ENCODE measurements around the gene LZTR1.
"Not testable (repeated sequence)": the region's sequence is repeated elsewhere in the genome, so short reads cannot be mapped to it uniquely, and the experiment has no call there.

LZTR1 gene

GRCh38 chr22:20981787-20982562, at the start of gene LZTR1:
TSS of gene LZTR1 (plus strand) at chr22:20982297. CDS start at chr22:20982372, 75 bp downstream.
- Histone ChIP-seq H3K36me3 (replicated peaks; ENCODE audit: insufficient read depth, low read length) (no peaks in the 10 kb centered on the region), H4K20me1 (ENCODE audit: insufficient read depth, low read length) (no peaks in the 10 kb centered on the region), H3K4me1 (ENCODE audit: low read length) (peaks cover 13% of the 10 kb centered on the region; the same call in 1 of the 2 replicates), H3K9me3 (replicated peaks; ENCODE audit: insufficient read depth, low read length) (no peaks in the 10 kb centered on the region), H3K4me3 (ENCODE audit: low read length) (peak within 1 kb of the TSS; percentile 76), H3K27ac (ENCODE audit: low read length) (peak within 1 kb of the TSS; percentile 62; the same call in 1 of the 2 replicates), H3K9me2 (replicated peaks; ENCODE audit: insufficient read depth, low read length) (no peaks in the 10 kb centered on the region), H3K9ac (ENCODE audit: low read length) (peak within 1 kb of the TSS; percentile 74), H3K27me3 (replicated peaks; ENCODE audit: insufficient read depth, low read length) (peaks cover 9% of the 10 kb centered on the region; the same call in 1 of the 2 replicates), H3K79me2 (ENCODE audit: low read length) (peaks cover 17% of the 10 kb centered on the region), H2AFZ (ENCODE audit: low read length) (peak within 1 kb of the TSS; percentile 76), H3F3A (ENCODE audit: insufficient read depth, low read length) (no peaks in the 10 kb centered on the region), H3K4me2 (ENCODE audit: low read depth, low read length) (peak within 1 kb of the TSS; percentile 90)
- no peak for TF ChIP-seq EZH2 (optimal IDR thresholded peaks at IDR 0.05; ENCODE audit: low read depth, low read length)
- no peak for TF ChIP-seq EZH2phosphoT487 (IDR thresholded peaks at IDR 0.05; ENCODE audit: low read length)
- peak; percentile 60 for TF ChIP-seq CTCF (IDR thresholded peaks at IDR 0.05; ENCODE audit: low read length)
- peak; percentile 84 for DNase-seq

- Histone ChIP-seq H3K9me3 (replicated peaks; ENCODE audit: insufficient read depth, low read length) (no peaks in the 10 kb centered on the region), H3K4me2 (ENCODE audit: low read depth, low read length) (no peak overlapping the region), H3K79me2 (ENCODE audit: low read length) (peaks cover 98% of the 10 kb centered on the region), H3K4me3 (ENCODE audit: low read length) (no peak overlapping the region), H4K20me1 (ENCODE audit: insufficient read depth, low read length) (peaks cover 69% of the 10 kb centered on the region), H3K9ac (ENCODE audit: low read length) (no peak overlapping the region), H3K36me3 (replicated peaks; ENCODE audit: insufficient read depth, low read length) (0 out of 2 replicates have a peak, but pooled peaks cover 8% of the 10 kb centered on the region), H2AFZ (ENCODE audit: low read length) (no peak overlapping the region), H3K27me3 (replicated peaks; ENCODE audit: insufficient read depth, low read length) (no peaks in the 10 kb centered on the region), H3K4me1 (ENCODE audit: low read length) (no peaks in the 10 kb centered on the region), H3K27ac (ENCODE audit: low read length) (no peak overlapping the region), H3F3A (ENCODE audit: insufficient read depth, low read length) (no peaks in the 10 kb centered on the region), H3K9me2 (replicated peaks; ENCODE audit: insufficient read depth, low read length) (no peaks in the 10 kb centered on the region)
- TF ChIP-seq CTCF (IDR thresholded peaks at IDR 0.05; ENCODE audit: low read length) (no peak), EZH2phosphoT487 (IDR thresholded peaks at IDR 0.05; ENCODE audit: low read length) (no peak), EZH2 (optimal IDR thresholded peaks at IDR 0.05; ENCODE audit: low read depth, low read length) (no peak)
- no peak for DNase-seq
Measured at GRCh38 chr22:20933910-20934309, 48.2 kb upstream of the LZTR1 start.

- peaks cover 99% of the 10 kb centered on the region for H3K79me2 ChIP-seq (ENCODE audit: low read length)
- not testable (repeated sequence) for H3K9ac ChIP-seq (ENCODE audit: low read length); H3K27me3 ChIP-seq (replicated peaks; ENCODE audit: insufficient read depth, low read length); H3K27ac ChIP-seq (ENCODE audit: low read length); H3K9me2 ChIP-seq (replicated peaks; ENCODE audit: insufficient read depth, low read length); H3K36me3 ChIP-seq (replicated peaks; ENCODE audit: insufficient read depth, low read length); H3K4me1 ChIP-seq (ENCODE audit: low read length); H3F3A ChIP-seq (ENCODE audit: insufficient read depth, low read length); DNase-seq; H3K4me3 ChIP-seq (ENCODE audit: low read length); H3K9me3 ChIP-seq (replicated peaks; ENCODE audit: insufficient read depth, low read length); H2AFZ ChIP-seq (ENCODE audit: low read length); H3K4me2 ChIP-seq (ENCODE audit: low read depth, low read length)
- peaks cover 70% of the 10 kb centered on the region for H4K20me1 ChIP-seq (ENCODE audit: insufficient read depth, low read length)
Measured at GRCh38 chr22:20935049-20935448, 47.0 kb upstream of the LZTR1 start.

GRCh38 chr22:20935780-20936539, 46.1 kb upstream of the LZTR1 start:
- H3K9me3 ChIP-seq (replicated peaks; ENCODE audit: insufficient read depth, low read length); H3K4me1 ChIP-seq (ENCODE audit: low read length); H3K9ac ChIP-seq (ENCODE audit: low read length); H3K4me3 ChIP-seq (ENCODE audit: low read length); H3K9me2 ChIP-seq (replicated peaks; ENCODE audit: insufficient read depth, low read length); H3K36me3 ChIP-seq (replicated peaks; ENCODE audit: insufficient read depth, low read length); DNase-seq; H3F3A ChIP-seq (ENCODE audit: insufficient read depth, low read length); H3K27me3 ChIP-seq (replicated peaks; ENCODE audit: insufficient read depth, low read length); H3K4me2 ChIP-seq (ENCODE audit: low read depth, low read length); H2AFZ ChIP-seq (ENCODE audit: low read length); H3K27ac ChIP-seq (ENCODE audit: low read length): not testable (repeated sequence)
- Histone ChIP-seq H3K79me2 (ENCODE audit: low read length) (peaks cover 99% of the 10 kb centered on the region), H4K20me1 (ENCODE audit: insufficient read depth, low read length) (peaks cover 75% of the 10 kb centered on the region)

Measured in MM.1S (cell line).